Cardiac fibroblast (primary cell): ENCODE data around the gene C2orf74.

Source experiments
- DNase-seq, 2 donors: peaks; one replicate each; pipeline versions ENCODE4 v3.0.0 to v3.0.0-alpha.2; 2010; ENCODE audit warnings: low read depth in 2 of 2
- H3K4me3 ChIP-seq, 2 donors: replicated peaks in 1 of 2; 1 replicate in 1 of 2; 2 replicates in 1 of 2; pipeline ENCODE4 v1.5.1; 2011; ENCODE audit warnings: low read depth in 2 of 2, low read length in 2 of 2, mild to moderate bottlenecking in 2 of 2, moderate library complexity in 1 of 2
- TF ChIP-seq, protein P1 (sequence below): IDR thresholded peaks from one replicate; pipeline ENCODE4 v1.5.1; 2011; ENCODE audit warnings: low read depth, mild to moderate bottlenecking, low read length, inconsistent platforms

C2orf74 gene

DNA sequence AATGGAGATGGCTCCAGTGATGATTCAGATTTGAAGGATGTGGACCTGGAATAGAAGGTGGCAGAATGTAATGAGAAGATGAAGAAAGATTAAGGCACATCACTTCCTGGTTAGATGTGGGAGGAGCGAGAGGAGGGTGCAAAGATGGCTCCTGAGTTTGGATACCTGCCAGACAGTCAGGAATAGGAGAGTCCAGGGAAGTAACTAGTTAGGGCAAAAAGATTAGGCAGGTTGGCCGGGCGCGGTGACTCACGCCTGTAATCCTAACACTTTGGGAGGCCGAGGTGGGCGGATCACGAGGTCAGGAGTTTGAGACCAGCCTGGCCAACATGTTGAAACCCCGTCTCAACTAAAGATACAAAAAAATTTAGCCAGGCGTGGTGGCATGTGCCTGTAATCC, 5.6 kb downstream of the C2orf74 start:
- TF ChIP-seq, protein P1, sequence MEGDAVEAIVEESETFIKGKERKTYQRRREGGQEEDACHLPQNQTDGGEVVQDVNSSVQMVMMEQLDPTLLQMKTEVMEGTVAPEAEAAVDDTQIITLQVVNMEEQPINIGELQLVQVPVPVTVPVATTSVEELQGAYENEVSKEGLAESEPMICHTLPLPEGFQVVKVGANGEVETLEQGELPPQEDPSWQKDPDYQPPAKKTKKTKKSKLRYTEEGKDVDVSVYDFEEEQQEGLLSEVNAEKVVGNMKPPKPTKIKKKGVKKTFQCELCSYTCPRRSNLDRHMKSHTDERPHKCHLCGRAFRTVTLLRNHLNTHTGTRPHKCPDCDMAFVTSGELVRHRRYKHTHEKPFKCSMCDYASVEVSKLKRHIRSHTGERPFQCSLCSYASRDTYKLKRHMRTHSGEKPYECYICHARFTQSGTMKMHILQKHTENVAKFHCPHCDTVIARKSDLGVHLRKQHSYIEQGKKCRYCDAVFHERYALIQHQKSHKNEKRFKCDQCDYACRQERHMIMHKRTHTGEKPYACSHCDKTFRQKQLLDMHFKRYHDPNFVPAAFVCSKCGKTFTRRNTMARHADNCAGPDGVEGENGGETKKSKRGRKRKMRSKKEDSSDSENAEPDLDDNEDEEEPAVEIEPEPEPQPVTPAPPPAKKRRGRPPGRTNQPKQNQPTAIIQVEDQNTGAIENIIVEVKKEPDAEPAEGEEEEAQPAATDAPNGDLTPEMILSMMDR: no peak
- H3K4me3 ChIP-seq: no peak overlapping the region
- DNase-seq: no peak

DNA sequence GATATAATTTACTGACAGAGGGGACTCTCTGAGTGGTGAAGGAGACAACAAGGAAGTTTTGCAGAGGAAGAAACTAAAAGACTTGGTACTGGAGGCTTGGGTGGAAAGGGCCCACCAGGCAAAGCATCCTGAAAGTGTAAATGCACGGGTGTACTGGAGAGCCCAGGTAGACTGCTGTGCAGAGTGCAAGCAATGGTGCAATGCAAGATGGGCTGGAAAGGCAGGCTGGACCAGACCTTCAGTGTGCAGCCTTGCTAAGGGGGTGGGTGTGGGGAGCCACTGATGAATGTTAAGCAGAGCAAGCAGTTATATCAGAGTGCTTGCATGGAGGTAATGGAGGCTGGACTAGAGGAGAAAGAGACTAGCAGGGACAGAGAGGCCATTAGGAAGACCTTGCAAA, 10.7 kb downstream of the C2orf74 start:
- no peak overlapping the region for H3K4me3 ChIP-seq
- TF ChIP-seq, protein P1: no peak
- DNase-seq: no peak

DNA sequence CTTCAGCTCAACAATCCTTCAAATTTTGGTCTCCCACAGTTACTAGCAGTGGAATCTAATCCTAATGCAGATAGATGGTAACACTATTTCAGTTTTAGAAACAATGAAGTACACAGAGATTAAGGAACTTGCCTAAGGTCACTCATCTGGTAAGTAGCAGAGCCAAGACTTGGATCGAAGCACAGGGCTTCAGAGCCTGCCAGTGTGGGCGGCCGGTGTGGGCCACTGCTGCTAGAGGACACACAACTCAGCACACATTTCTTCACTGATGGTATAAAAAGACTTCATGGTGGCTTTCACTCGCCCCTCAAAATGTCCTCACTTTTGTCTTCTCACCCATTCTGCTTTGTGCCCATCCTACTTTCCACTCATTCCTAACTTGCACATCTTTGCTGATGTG, 11.1 kb downstream of the C2orf74 start:
- DNase-seq: no peak
- H3K4me3 ChIP-seq: no peak overlapping the region
- TF ChIP-seq, protein P1: no peak

DNA sequence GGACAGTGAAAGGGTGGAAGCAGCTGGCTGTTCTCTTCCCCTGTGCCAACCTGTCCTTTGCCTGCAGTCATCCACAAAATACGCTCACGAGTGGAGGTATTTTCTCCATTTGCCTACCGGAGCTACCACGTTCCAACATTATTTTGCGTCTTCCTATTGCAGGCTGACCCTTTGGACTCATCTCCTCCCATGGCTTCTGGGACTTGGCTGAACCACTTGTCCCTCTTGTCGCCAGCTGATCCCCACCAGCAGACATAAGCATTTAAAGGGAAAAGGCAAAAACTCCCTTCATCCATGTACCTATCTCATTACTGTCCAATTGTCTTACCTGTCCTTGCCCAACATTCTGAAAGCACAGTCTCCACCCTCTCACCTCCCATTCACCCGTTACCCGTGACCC, 13.0 kb downstream of the C2orf74 start:
- TF ChIP-seq, protein P1: no peak
- H3K4me3 ChIP-seq: no peak overlapping the region
- no peak for DNase-seq

DNA sequence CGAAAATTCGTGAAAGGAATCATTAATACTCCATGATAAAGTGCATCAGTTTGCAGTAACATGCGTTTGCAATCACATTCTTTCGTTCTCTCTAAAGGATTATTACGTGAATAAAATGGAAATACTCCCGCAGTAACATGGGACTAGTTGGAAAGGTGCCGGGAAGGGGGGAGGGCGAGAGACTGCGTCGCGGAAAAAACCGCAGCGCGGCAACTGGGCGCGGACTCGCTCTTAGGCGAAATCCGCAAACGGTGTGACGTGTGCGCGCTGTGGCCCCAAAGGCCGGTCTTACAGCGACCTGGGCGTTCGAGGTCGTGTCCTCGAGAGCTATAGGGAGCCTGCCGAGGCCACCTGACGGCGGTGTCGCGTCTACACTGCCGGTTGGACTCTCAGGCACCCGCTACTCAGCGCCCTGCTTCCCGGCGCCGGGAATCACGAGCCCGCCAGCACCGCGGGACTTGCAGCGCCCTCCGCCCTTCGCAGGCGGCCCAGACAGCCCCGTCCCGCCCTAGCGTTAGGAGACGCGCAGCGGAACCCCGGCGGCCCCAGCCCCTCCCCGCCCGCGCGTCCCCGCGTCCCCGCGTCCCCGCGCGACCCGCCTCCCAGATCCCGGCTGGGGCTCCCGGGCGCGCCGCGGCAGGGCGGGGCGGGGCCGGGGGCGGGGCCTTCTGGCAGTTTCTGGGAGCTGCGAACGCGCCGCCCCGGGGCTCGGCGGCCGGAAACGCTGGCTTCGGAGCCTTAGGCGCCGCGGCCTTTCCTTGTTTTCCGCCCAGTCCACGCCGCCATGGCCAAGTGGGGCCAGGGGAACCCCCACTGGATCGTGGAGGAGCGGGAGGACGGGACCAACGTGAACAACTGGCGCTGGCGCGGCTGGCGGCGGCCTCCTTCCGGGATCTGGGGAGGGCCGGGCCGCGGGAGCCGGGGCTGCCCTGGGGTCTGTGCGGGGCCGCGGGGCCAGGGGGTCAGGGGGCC, 15.1 kb downstream of the C2orf74 start:
- DNase-seq: peak; percentile 92 to 97
- TF ChIP-seq, protein P1: no peak
- peak overlapping the region; percentile 73 to 75 for H3K4me3 ChIP-seq

DNA sequence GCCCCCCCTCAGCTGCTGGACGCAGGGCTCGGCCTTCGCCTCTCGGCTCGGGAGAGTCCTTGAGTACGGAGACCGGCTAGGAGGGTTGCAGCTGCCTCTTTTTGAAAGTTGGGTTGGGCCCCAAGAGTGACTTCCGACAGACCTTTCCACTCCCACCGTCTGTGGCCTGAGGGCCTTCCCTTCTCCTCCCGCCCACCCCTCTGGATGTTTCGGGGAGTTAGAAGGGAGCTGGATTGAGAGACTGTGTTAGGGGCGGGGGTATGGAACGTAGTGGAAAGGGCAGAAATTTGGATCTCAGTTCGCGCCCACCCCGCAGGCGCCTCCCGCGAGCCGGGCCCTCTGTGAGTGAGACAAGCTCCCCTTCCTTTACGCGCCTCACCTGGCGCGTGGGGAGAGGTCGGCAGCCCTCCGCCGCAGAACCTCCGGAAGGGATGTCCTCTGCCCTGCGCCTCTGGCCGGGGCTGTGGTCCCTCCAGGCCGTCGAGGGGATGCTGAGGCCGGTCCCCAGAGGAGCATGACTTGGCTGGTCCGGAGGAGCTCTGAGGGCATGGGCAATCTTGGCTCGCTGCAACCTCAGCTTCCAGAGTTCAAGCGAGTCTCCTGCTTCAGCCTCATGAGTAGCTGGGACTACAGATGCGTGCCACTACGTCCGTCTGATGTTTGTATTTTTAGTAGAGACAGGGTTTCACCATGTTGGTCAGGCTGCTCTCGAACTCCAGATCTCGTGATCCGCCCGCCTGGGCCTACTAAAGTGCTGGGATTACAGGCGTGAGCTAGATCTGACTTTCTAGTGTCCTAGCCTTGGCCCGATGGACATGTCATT, 15.9 kb downstream of the C2orf74 start:
- H3K4me3 ChIP-seq: peak overlapping the region; percentile 51 to 63
- DNase-seq: peak; percentile 35 to 44
- TF ChIP-seq, protein P1: no peak
